ENCODE data around the gene OPTN.
"Not testable (repeated sequence)": the region's sequence is repeated elsewhere in the genome, so short reads cannot be mapped to it uniquely, and the experiment has no call there.

The OPTN gene

GRCh38 chr10:13099666-13100348 is at the start of gene OPTN:
TSS of gene OPTN (plus strand) at chr10:13100163. CDS start at chr10:13109123, 8,960 bp downstream.
- peak; percentile 90 for DNase-seq

DNA sequence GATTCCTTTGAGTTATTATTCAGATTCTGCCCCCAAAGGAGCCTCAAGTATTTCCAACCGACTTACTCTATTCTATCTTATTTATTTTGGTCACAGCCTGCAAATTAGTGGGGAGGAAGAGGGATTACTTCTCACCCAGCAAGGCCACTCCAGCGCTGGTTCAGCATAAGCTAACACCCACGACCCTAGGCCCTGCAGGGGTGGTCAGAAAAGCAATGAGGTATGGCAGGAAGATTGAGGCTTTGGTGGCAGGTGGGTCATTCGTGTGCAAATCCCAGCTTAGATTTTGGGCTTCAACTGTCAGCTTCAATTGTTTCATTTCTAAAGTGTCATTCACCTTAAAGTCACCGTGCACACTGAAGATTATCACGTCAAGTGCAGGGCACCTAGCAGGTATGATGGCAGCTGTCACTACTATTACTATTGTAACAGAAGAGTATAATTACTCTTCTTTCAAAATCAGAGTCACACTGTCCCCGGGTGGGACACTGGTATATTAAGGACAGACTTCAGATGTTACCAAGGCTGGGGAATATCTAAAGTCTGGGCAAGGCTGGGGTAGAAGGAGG is 48.8 kb upstream of the OPTN start:
- DNase-seq, result no peak

DNA sequence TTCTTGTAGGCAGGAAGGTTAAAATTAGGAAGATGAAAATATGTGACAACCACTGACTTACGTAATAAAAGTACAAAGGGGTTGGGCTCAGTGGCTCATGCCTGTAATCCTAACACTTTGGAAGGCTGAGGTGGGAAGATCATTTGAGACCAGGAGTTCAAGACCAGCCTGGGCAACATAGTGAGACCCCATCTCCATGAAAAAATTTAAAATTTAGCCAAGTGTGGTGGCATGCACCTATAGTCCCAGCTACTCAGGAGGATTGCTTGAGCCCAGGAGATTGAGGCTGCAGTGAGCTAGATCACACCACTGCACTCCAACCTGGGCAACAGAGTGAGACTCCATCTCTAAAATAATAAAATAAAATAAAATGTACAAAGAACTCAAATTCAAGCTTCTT is 46.8 kb upstream of the OPTN start:
- not testable (repeated sequence) for DNase-seq

DNA sequence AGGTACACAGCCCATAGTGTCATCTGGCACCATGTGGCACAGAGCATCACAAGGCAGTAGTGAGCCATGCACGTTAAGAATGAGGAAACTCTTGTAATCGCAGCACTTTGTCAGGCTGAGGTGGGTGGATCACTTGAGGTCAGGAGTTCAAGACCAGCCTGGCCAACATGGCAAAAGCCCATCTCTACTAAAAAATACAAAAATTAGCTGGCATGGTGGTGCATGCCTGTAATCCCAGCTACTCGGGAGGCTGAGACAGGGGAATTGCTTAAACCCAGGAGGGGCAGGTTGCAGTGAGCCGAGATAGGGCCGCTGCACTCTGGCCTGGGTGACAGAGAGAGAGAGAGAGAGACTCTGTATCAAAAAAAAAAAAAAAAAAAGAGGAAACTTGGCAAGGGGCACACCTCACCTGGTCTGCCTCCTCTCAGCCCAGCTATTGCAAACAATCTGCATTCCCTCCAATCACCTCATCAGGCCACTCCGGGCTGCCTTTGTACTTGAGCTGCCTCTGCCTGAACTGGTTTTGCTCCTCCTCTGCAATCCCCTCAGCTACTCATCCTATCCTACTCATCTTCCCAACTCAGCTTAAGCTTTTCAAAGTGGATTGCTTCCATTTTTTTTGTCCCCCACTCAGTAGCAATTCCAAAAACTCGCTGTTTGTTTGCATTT is 46.0 kb upstream of the OPTN start:
- DNase-seq, result no peak

DNA sequence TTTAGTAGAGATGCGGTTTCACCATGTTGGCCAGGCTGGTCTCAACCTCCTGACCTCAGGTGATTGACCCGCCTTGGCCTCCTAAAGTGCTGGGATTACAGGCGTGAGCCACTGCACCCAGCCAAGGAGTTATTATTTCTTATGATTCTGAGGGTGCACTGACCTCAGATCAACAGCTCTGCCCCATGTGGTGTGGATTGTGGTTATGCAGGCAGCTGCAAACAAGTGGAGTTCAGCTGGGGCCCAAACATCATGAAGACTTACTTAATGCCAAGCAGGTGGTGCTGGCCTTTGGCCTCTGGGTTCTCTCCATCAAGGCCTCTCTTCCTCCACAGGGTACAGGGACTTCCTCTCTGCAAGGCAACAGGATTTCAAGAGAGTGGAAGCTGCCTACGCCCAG is 45.1 kb upstream of the OPTN start:
- no peak for DNase-seq

DNA sequence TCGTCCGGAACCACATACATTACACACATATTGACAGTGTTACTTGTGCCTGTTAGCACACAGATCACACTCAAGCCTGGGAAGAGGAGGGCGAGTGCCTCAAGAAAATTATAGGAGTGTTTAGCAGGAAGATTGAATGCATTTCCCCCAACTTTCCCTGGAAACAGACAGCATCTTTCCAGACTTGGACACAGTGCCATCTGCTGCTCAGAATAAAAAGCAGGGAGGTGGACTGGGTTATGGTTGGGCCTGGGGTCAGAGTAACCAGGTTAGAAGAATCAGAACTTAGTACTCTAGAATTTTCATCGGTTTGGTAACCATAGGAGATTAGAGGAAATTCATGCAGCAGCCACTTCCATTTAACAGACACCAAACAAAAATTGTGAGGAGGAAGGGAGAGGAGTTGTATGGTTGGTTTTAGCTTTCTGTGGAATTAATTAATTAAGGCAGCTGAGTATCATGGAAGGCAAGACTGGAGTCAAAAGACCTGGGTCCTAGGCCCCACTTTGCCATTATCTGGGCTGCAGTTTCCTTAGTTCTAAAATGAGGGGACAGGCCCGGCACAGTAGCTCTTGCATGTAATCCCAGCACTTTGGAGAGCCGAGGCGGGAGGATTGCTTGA is 43.4 kb upstream of the OPTN start:
- no peak for DNase-seq

DNA sequence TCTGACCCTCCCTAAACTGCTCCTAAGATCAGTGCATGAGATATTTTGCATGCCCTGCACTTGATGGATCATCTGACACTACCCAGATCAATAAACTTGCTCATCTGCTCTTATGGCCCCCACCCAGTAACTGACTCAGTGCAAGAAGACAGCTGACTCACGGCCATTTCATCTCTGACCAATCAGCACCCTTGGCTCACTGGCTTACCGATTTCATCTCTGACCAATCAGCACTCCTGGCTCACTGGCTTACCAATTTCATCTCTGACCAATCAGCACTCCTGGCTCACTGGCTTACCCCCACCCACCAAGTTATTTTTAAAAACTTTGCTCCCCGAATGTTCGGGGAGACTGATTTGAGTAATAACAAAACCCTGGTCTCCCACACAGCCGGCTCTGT is 37.2 kb upstream of the OPTN start:
- DNase-seq, result no peak

- DNase-seq, result no peak
Observed at GRCh38 chr10:13066527-13066926, 33.4 kb upstream of the OPTN start.

GRCh38 chr10:13067431-13067830 is 32.5 kb upstream of the OPTN start:
- no peak for DNase-seq

- DNase-seq, result no peak
Observed at GRCh38 chr10:13068071-13068470, 31.9 kb upstream of the OPTN start.

- DNase-seq, result no peak
Observed at GRCh38 chr10:13068484-13068883, 31.5 kb upstream of the OPTN start.

GRCh38 chr10:13072339-13072738 is 27.6 kb upstream of the OPTN start:
- DNase-seq, result no peak

DNA sequence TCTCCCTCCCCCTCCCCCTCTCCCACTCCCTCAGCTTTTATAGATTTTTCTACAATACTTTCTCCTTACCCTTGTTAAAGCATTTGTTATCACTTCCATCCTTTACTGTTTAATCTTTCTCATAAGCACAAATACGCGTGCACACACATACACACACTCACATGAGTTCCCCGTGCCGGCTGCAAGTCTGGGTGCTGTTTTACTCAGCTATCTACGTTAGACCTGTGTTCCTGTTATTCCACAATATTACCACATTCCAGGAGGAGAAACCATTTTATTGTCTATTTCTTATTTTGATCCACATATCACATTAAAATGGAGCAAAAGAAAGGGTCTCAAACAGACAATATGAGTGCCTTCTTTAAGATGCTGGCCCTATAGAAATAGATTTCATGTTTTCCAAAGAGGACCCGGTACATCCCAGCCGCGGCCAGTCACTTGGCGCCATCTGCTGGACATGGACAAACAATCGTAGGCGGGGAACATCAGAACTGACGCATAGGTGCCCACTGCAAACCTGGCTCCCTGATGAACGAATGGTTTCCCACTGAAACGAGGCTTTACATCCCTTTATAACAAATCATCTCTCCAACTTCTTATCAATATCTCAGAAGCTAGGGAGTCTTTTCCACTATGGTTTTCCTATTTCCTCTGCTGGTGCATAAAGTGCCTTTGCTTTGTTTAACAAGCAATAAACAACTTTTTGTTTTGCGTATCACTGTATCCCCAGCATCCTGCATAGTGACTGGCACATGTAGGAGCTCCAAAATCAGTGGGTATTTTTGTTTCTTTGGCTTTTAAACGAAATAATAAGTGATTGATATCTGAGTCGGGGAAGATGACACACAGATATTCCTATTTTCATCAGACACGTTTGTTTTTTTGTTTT is 25.2 kb upstream of the OPTN start:
- peak; percentile 72 for DNase-seq

DNA sequence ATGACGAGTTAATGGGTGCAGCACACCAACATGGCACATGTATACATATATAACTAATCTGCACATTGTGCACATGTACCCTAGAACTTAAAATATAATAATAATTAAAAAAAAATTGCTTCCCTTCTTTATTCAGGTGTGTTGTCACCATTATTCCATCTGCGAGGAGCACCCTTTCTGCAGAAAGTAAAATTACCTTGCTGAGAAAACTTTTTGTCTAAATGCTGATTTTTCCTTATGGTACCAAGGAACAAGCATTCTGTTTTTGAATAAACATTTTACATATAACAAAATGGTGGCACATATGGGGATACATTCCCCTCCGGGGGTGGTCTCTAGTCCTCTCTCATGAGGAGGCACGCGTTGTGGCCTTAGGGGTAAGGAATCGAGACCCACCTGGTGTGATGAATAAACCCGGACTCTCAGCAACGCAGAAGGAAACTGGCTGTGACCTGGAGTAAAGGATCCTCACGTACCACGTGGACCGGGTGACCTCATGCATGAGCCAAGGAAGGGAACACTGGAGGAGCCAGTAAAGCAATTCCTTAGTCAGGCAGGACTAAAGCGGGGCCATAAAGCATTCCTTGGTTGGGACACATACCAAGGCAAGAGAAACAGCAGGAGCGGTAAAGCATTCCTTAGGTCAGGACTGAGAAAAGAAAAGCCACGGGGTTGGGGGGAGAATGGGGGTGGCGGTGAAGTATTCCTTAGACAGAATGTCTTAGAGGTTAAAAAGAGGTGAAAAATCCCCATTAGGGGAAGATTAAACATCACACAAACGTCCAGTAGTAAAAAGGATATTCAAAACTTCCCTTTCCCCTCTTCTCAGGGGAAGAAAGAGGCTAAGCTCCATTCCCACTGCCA is 20.8 kb upstream of the OPTN start:
- no peak for DNase-seq

DNA sequence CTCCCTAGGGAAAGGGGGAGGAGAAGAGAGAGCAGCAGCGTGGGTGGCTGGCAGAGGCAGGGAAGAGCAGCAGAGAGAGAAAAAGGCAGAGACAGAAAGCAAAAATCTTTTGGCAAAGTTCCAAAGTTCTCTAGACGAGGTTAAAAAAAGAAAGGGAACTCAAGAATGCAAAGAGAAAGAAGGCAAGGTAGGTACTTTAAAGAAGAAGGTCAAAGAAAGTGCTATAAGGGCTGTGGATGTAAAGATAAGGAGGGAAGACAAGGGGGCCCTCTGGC is 20.2 kb upstream of the OPTN start:
- DNase-seq, result no peak

GRCh38 chr10:13080643-13081042 is 19.3 kb upstream of the OPTN start:
- no peak for DNase-seq

DNA sequence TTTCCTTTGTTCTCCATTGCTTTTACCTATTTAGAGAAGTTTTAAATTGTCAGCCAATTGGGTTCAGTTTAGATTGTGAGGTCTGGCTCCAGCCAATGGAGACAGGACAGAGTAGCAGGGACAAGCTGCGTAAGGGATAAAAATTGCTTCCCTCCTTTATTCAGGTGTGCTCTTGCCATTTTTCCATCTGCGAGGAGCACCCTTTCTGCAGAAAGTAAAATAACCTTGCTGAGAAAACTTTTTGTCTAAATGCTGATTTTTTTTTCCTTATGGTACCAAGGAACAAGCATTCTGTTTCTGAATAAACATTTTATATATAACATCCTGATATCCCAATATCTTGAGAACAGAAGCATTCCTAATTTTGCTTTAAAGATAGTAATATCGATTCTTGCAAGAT is 16.3 kb upstream of the OPTN start:
- not testable (repeated sequence) for DNase-seq

- no peak for DNase-seq
Observed at GRCh38 chr10:13086056-13086455, 13.9 kb upstream of the OPTN start.

- DNase-seq, result no peak
Observed at GRCh38 chr10:13087601-13087985, 12.4 kb upstream of the OPTN start.

DNA sequence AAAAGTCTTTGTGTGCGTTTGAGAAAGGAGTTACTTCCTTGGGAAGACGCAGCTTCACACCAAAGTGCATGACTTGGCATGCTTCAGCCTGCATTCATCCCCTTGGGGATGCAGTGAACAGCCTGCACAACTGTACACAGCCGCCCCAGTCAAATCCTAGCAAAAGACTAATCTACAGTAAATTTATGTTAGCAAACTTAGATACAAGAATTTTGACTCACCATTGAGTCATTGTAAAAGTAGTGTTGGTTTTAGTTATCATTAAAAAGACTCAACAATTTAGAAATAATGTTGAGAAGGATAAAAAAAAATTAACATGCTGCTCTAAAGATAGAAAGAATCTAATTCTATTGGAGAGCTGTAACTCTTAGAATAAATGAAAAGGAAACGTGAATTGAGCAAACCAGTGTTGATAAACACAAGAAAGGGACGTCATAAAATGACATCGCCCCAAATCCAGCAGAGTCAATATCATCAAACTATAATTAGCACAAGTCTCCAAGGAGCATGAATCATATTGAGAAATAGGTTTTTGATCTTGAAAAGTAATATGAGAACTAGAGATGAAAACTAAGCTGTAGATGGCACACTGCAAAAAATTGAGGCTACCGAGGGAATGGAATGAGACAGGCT is 11.9 kb upstream of the OPTN start:
- no peak for DNase-seq

DNA sequence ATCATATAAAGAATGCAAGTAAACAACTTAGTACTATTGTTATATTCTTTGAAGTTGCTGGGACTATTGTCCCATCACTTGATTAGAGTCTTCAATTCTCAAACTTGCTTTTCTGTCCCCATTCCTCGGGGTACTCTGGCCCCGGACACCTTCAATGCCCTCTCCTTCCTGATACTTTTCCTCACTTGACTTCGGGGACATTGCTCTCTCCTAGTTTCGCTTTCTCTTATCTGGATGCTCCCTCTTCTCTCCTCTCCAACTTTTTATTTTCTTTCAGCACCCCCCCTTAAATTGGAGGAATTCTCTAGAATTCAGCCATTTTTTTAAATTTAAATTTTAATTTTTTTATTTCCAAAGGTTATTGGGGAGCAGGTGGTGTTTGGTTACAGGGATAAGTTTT is 10.6 kb upstream of the OPTN start:
- DNase-seq, result no peak

DNA sequence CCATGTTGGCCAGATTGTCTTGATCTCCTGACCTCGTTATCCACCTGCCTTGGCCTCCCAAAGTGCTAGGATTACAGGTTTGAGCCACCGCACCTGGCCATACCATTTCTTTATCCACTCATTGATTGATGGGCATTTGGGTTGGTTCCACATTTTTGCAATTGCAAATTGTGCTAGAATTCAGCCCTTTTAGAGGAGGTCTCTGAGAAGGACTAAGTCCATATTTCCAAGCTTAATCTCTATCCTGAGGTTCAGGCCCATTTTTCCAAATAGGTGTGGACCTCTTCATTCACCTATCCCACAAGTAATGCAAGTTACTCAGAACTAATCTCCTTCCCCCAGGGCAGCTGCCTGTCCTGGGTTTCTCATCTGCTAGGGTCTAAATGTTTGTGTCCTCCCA is 9.7 kb upstream of the OPTN start:
- DNase-seq, result no peak
